Measurements from ENCODE around the gene MIXL1. TPM values are rescaled to one million over a fixed set of nuclear protein-coding genes. Genes with fewer than 3 reads are reported as not detected.

MIXL1 gene
- total RNA-seq, 2 donors from 2014 or later: not detected

DNA sequence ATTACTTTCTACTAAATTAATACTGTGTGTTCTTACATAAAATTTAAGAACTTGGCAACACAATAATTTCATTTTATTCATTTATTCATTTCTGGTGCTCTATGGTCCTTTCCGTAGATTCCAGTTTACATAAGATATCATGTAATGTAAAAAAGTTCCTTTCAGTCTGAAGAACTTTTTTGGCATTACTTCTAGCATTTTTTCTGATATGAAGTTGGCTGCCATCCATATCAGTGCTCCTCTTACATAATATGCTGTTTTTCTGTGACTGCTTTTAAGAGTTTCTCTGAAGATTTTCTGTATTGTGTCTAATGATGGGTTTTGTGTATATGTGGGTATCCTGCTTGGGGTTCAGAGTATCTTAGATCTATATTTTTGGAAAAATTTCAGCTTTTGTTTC lies 50.7 kb downstream of the MIXL1 start:
- ATAC-seq (no peak), DNase-seq (ENCODE audit: low spot score) (no peak)
- H3K4me1 Mint-ChIP-seq (ENCODE audit: low read depth in 2 of 2): no peaks in the 10 kb centered on the region
- no peaks in the 10 kb centered on the region for H3K36me3 Mint-ChIP-seq
- H3K27ac Mint-ChIP-seq: no peak overlapping the region
- no peak overlapping the region for H3K4me3 Mint-ChIP-seq
- no peaks in the 10 kb centered on the region for H3K9me3 Mint-ChIP-seq
- no peaks in the 10 kb centered on the region for H3K27me3 Mint-ChIP-seq

DNA sequence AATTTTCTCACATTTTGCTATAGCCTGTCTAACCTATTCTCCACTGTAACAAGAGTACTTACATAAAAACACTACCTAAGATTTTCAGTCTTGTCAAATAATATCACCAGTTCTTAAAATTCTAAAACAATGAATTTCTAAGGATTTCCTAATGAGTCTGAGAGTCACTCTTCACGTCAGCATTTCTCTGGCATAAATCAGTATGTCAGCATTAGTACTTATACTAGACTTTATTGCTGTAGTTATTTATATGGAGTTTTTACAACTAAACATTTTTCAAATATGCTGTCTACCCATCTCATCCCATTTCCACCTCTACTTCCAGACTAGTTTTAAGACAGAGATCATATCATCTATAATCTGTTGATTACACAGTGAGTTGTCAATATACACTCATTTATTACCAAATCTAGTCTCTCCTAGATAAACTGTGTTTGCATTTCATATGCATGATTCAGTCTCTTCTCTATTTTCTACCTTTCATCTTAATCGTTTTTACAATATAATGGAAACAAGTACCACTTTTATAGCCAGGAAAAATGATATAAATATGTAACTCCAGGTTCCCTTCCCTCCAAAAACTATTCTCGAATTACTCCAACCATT lies 52.7 kb downstream of the MIXL1 start:
- no peaks in the 10 kb centered on the region for H3K9me3 Mint-ChIP-seq
- H3K4me1 Mint-ChIP-seq (ENCODE audit: low read depth in 2 of 2): no peaks in the 10 kb centered on the region
- H3K4me3 Mint-ChIP-seq: no peak overlapping the region
- ATAC-seq (no peak), DNase-seq (ENCODE audit: low spot score) (no peak)
- no peaks in the 10 kb centered on the region for H3K36me3 Mint-ChIP-seq
- H3K27me3 Mint-ChIP-seq: no peaks in the 10 kb centered on the region
- H3K27ac Mint-ChIP-seq: no peak overlapping the region

Other genes starting within 250 kb of the MIXL1 start
- gene SDE2, start 224.3 kb upstream of the MIXL1 start, total RNA-seq: 10 to 100 TPM; 25.5 to 30.4 TPM
- 100 to 1,000 TPM; 174 to 259 TPM for gene H3-3A, start 160.9 kb upstream of the MIXL1 start, total RNA-seq
- gene ACBD3, start 36.9 kb upstream of the MIXL1 start, total RNA-seq: 10 to 100 TPM; 27.6 to 30.3 TPM
- gene LIN9, start 85.5 kb downstream of the MIXL1 start, total RNA-seq: 10 to 100 TPM in 1 of 2 donors, 1 to 10 TPM in 1; 6.6 to 10.9 TPM
- 100 to 1,000 TPM; 138 to 246 TPM for gene PARP1, start 184.4 kb downstream of the MIXL1 start, total RNA-seq

All from natural killer cell treated with Interleukin-12 subunit alpha and Interleukin-12 subunit beta and Interleukin-15 and Interleukin-18, amount 100 ng/mL, for 72 hours (primary cell).